COLO668 (cell line): ENCODE data around the gene TFB2M.

Source experiments
- DNase-seq: peaks from one replicate; lab custom pipeline; 2025; ENCODE audit not compliant: unreplicated experiment; lab: John Stamatoyannopoulos, UW

TFB2M gene

GRCh38 chr1:246554201-246554600 is 11.9 kb downstream of the TFB2M start:
- no peak for DNase-seq

DNA sequence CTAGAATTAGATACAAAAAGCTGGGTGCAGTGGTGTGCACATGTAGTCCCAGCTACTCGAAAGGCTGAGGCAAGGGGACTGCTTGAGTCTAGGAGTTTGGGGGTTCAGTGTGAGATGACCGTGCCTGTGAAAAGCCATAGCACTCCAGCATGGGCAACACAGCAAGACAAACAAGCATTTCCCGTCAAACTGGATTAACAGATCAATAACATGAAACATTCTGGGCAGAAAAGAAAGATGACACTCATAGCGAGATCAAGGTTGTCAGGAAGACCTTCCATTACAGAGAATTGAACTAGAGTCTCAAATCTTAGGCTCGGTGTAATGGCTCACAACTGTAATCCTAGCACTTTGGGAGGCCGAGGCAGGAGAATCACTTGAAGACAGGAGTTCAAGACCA is 14.0 kb downstream of the TFB2M start:
- DNase-seq, result no peak

- DNase-seq, result no peak
Measured at GRCh38 chr1:246550402-246550801, 15.7 kb downstream of the TFB2M start.

GRCh38 chr1:246549665-246550064 is 16.4 kb downstream of the TFB2M start:
- DNase-seq, result no peak

- no peak for DNase-seq
Measured at GRCh38 chr1:246544001-246544400, 22.1 kb downstream of the TFB2M start.

GRCh38 chr1:246540738-246541491 is 25.1 kb downstream of the TFB2M start:
- DNase-seq, result no peak

GRCh38 chr1:246537887-246538286 is 28.2 kb downstream of the TFB2M start:
- peak; percentile 23 for DNase-seq

DNA sequence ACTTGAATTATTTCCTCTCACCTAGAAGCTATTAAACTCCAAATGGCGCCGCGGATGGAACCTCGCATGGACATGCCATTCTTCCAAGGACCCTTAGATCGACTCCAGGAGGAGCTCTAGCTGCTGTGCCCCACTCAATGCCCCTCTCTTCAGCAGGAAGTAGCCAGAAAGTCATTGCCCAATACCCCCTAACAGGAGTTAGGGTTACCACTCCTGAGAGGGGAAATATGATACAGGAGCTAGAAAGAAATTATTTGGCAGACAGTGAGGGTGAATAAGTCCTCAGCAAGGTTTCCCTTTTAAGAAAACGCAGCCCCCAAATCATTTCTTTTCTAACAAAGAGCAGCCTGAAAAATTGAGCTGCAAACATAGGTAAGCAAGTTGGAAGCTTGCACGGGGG is 28.6 kb downstream of the TFB2M start:
- no peak for DNase-seq

- no peak for DNase-seq
Measured at GRCh38 chr1:246534114-246534513, 31.9 kb downstream of the TFB2M start.

- no peak for DNase-seq
Measured at GRCh38 chr1:246533371-246533905, 32.6 kb downstream of the TFB2M start.

GRCh38 chr1:246532519-246532918 is 33.5 kb downstream of the TFB2M start:
- DNase-seq, result no peak

DNA sequence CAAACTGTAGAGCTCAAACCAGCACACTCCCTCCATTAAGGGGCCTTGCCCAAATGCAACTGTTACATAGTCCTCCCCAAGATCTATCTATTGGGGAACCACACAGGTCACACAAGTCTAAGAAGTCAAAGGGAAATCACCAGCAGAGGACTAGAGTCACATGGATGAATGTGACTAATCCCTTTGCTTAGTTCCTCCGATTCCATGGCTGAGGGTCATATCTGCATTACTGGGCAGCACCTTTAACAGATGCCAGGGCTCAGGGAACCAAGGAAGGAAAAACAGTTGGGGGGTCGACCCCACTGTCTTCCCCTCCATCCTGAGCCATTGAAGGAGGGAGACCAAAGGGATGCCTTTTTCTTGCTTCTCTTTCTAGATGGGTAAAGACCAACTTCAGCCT is 35.6 kb downstream of the TFB2M start:
- no peak for DNase-seq

- no peak for DNase-seq
Measured at GRCh38 chr1:246528933-246529731, 36.9 kb downstream of the TFB2M start.

DNA sequence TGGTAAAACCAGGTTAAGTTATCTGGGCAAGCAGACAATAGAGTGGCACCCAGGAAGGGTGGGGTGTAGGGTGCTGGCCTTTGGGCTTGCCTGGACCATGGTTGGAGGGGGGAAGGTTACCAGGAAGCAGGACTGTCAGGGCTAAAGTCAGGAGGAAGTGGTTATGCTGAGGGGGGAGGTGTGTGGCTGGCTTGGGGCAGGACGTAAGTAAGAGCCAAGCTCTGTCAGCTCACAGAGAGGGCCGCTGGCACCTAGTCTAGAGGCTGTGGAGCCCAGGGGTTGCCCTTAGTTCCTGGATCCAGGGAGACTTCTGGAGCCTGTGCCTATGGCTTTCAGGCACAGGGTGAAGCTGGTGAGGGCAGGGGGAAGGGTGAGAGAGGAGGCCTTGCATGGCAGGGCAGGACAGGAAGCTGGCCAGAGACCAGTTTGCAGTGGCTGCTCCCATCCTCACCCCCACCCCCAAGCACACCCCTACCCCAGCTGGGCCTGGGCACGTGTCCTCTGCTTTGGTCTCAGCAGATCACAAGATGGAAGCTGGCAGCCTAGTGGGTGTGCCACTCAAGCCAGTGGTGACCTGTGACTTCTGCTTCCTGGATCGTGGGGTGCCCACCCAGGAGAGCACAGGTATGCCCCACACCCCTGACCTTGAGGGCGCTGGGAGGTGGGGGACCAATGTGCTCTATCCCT is 38.5 kb downstream of the TFB2M start:
- no peak for DNase-seq

- DNase-seq, result no peak
Measured at GRCh38 chr1:246526915-246527314, 39.1 kb downstream of the TFB2M start.

DNA sequence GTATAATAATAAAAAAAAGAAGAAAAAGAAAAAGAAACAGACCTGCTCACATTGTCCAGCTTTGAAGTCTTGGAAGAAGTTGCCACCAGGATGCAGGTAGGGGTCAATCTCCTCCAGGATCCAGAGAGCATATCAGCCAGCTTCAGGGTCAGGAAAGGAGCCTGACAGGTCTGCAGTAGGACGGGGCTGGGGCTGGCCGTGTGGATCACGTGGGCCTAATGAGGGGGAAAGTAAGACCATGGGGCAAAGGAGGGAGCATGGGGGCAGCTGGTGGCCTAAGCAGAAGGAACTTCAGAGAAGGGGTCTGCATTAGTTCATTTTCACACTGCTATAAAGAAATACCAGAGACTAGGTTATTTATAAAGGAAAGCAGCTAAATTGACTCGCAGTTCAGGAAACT is 39.7 kb downstream of the TFB2M start:
- no peak for DNase-seq

DNA sequence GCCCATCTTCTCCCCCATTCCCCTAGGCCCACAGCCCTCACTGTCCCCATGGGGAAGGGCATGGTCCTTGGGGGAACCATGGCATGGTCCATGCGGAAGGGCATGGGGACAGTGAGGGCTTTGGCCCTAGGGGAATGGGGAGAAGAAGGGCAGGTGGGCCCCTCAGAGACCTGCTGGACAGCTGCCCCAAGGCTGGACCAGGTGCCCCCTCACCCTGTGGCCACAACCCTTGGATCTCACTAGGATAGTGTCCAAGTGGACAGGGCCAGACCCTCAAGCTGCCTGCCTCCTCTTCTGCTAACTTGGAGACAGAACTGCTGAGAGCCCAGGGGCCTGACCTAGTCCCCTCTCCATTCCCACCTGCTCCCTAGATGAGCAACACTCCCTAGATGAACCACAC is 46.5 kb downstream of the TFB2M start:
- no peak for DNase-seq

- DNase-seq, result no peak
Measured at GRCh38 chr1:246518456-246519205, 47.4 kb downstream of the TFB2M start.

DNA sequence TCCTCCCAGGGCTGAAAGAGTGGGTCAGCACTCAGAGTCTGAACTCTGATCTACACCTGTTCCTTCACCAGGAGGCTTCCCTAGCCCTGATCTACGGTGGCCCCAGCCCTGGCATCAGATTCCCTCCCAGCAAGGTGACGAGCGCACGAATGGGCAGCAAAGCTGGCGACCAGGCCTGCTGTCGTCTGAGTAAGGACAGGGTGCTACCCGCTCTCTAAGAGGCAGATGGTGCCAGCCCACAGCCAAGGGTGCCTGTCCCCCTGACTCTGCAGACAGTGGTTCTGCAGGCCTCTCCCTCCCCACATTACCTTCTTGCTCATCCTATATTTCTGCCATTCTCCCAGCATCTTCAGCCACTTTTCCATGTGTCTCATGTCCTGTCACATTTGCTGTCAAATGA is 48.7 kb downstream of the TFB2M start:
- DNase-seq, result no peak

- DNase-seq, result no peak
Measured at GRCh38 chr1:246516126-246516525, 49.9 kb downstream of the TFB2M start.
